T-cell (primary cell): Measurements from ENCODE around the gene RBM34. TPM values are rescaled to one million over a fixed set of nuclear protein-coding genes. Genes with fewer than 3 reads are reported as not detected.

ENCODE experiments used
- ATAC-seq, 4 experiments: fragments of 200-7000 bp in 3 of 4; fragments of 150-1000 bp in 1 of 4; cut with Tn5 transposase; replicated peaks in 1 of 4; 1 replicate in 3 of 4; 2 replicates in 1 of 4; pipeline ENCODE4 v1.10.0; 2021; ENCODE audit warnings: moderate library complexity in 3 of 4, mild to moderate bottlenecking in 2 of 4, moderate number of reproducible peaks in 1 of 4
- CTCF ChIA-PET, 2 donors: fragments of 300-600 bp; sonication (Branson Sonifier 250); formaldehyde crosslinking; loops; one replicate each; lab custom pipeline; 2022; ENCODE audit warnings: antibody characterized with exemption in 2 of 2; lab: Charles Lee
- POLR2A ChIA-PET, 2 donors: fragments of 300-600 bp; sonication (Branson Sonifier 250); formaldehyde crosslinking; loops; one replicate each; lab custom pipeline; 2022; ENCODE audit warnings: antibody characterized with exemption in 2 of 2; lab: Charles Lee
- DNase-seq, 35 experiments: peaks; one replicate each; pipeline versions ENCODE4 v3.0.0 to v3.0.0-alpha.2; 2013 to 2023
- H3K27ac ChIP-seq: one replicate; pipeline ENCODE4 v1.5.1; 2013; ENCODE audit warnings: low read length
- H3K27me3 ChIP-seq, 2 experiments: replicated peaks in 1 of 2; 1 replicate in 1 of 2; 2 replicates in 1 of 2; pipeline versions ENCODE4 v1.6.1 to v1.7.0; 2013; ENCODE audit warnings: low read length in 1 of 2, mixed read lengths in 1 of 2; ENCODE audit not compliant: control insufficient read depth in 2 of 2, insufficient read depth in 2 of 2; ENCODE audit errors: extremely low read depth in 1 of 2
- H3K36me3 ChIP-seq, 2 donors: 1 replicate in 1 of 2; 2 replicates in 1 of 2; pipeline versions ENCODE4 v1.6.1 to v1.7.0; 2013; ENCODE audit warnings: low read length in 1 of 2; ENCODE audit not compliant: control insufficient read depth in 2 of 2, insufficient read depth in 1 of 2; ENCODE audit errors: extremely low read depth in 1 of 2
- H3K4me1 ChIP-seq, 2 experiments: 1 replicate in 1 of 2; 2 replicates in 1 of 2; pipeline versions ENCODE4 v1.6.1 to v1.7.0; 2013; ENCODE audit warnings: low read length in 2 of 2, mixed read lengths in 1 of 2; ENCODE audit not compliant: insufficient read depth in 2 of 2, control insufficient read depth in 1 of 2; ENCODE audit errors: extremely low read depth in 1 of 2
- H3K4me3 ChIP-seq, 2 donors: 1 replicate in 1 of 2; 2 replicates in 1 of 2; pipeline versions ENCODE4 v1.5.1 to v1.7.0; 2013; ENCODE audit warnings: mild to moderate bottlenecking in 2 of 2, low read length in 1 of 2, moderate library complexity in 1 of 2; ENCODE audit not compliant: control insufficient read depth in 1 of 2; ENCODE audit errors: extremely low read depth in 1 of 2
- H3K9me3 ChIP-seq: 2 replicates; pipeline ENCODE4 v1.7.0; 2013
- H3K27ac Mint-ChIP-seq, 2 donors: one replicate each; pipeline ENCODE4 v1.8.0; 2020 to 2021; ENCODE audit warnings: mild to moderate bottlenecking in 2 of 2, mixed read lengths in 2 of 2
- H3K27me3 Mint-ChIP-seq, 2 donors: one replicate each; pipeline ENCODE4 v1.8.0; 2021 to 2022; ENCODE audit warnings: mixed read lengths in 2 of 2
- H3K36me3 Mint-ChIP-seq: one replicate; pipeline ENCODE4 v1.8.0; 2021; ENCODE audit warnings: mixed read lengths
- H3K4me1 Mint-ChIP-seq, 3 donors: one replicate each; pipeline ENCODE4 v1.8.0; 2020 to 2022; ENCODE audit warnings: mixed read lengths in 3 of 3, mild to moderate bottlenecking in 1 of 3
- H3K4me3 Mint-ChIP-seq, 3 donors: one replicate each; pipeline ENCODE4 v1.8.0; 2020 to 2022; ENCODE audit warnings: mild to moderate bottlenecking in 3 of 3, mixed read lengths in 3 of 3, moderate library complexity in 3 of 3
- H3K9me3 Mint-ChIP-seq, 3 donors: one replicate each; pipeline ENCODE4 v1.8.0; 2020 to 2022; ENCODE audit warnings: mixed read lengths in 3 of 3
- WGBS: methylation state at CpG from one replicate; pipeline ENCODE4 v1.1.5; 2013; ENCODE audit warnings: missing lambda C conversion rate; ENCODE audit not compliant: insufficient coverage; 5-methylcytosine and 5-hydroxymethylcytosine counted together
- total RNA-seq, 35 experiments: library from RNA in 6 of 35; stranded (reverse) in 6 of 35; fragments of 120-200 nt in 1 of 35; gene quantifications; one replicate each; pipeline versions ENCODE4 v1.2.1 to v1.2.4 and lab custom pipeline; 2013 to 2026

The RBM34 gene
- total RNA-seq, 5 donors from 2014 or later (not counting 1 experiment from before 2014, with no cell fraction given): 115 to 169 (median 129) TPM

- peak overlapping the region; percentile 28 to 71 for H3K27ac Mint-ChIP-seq
- no peaks in the 10 kb centered on the region for H3K4me1 ChIP-seq
- CTCF ChIA-PET: interaction anchor here in 1 of 2 donors (0.6 kb wide), 1 partner anchor 9 kb away, joined by 3 read pairs; no protein-coding TSS in a partner anchor
- POLR2A ChIA-PET: interaction anchor here (0.5 to 1.1 kb wide), 2 partner anchors 12 to 83 kb away, joined by 4 read pairs; no protein-coding TSS in a partner anchor
- H3K9me3 ChIP-seq: no peaks in the 10 kb centered on the region
- no peak for ATAC-seq
- H3K27me3 ChIP-seq: no peaks in the 10 kb centered on the region
- no peak overlapping the region for H3K4me3 ChIP-seq
- DNase-seq: no peak
- no CpG with 5 or more reads among the region's 2 CpGs for WGBS
- peaks cover 7 to 13% (median 10%) of the 10 kb centered on the region in 3 donors for H3K4me1 Mint-ChIP-seq
- peaks cover 14 to 72% of the 10 kb centered on the region in 2 donors for H3K36me3 ChIP-seq
- no peak overlapping the region for H3K27ac ChIP-seq
- peaks cover 63% of the 10 kb centered on the region for H3K36me3 Mint-ChIP-seq
- H3K9me3 Mint-ChIP-seq: no peaks in the 10 kb centered on the region
- no peaks in the 10 kb centered on the region for H3K27me3 Mint-ChIP-seq
- no peak overlapping the region for H3K4me3 Mint-ChIP-seq
These were observed 22.2 kb downstream of the RBM34 start for GRCh38 chr1:235138821-235139220.

GRCh38 chr1:235136111-235136510, 24.9 kb downstream of the RBM34 start:
- 92% methylated on average over 2 of the region's 4 CpGs for WGBS

GRCh38 chr1:235134171-235134570, 26.9 kb downstream of the RBM34 start:
- no peaks in the 10 kb centered on the region for H3K27me3 Mint-ChIP-seq
- whole genome bisulfite sequencing: 90% methylated on average over 3 of the region's 12 CpGs
- H3K36me3 ChIP-seq: peaks cover 7 to 47% of the 10 kb centered on the region in 2 donors

More at GRCh38 chr1:235136111-235136510, 24.9 kb downstream of the RBM34 start:
- Histone ChIP-seq H3K27ac (no peak overlapping the region), H3K9me3 (no peaks in the 10 kb centered on the region), H3K27me3 (no peaks in the 10 kb centered on the region), H3K4me3 (no peak overlapping the region), H3K4me1 (no peaks in the 10 kb centered on the region), H3K36me3 (peaks cover 7 to 57% of the 10 kb centered on the region in 2 donors)
- no peaks in the 10 kb centered on the region for H3K27me3 Mint-ChIP-seq
- peaks cover 5 to 10% (median 7%) of the 10 kb centered on the region in 3 donors for H3K4me1 Mint-ChIP-seq
- DNase-seq (no peak), ATAC-seq (no peak)
- H3K27ac Mint-ChIP-seq: peak overlapping the region; percentile 3 to 67
- H3K36me3 Mint-ChIP-seq: peaks cover 50% of the 10 kb centered on the region
- H3K4me3 Mint-ChIP-seq: no peak overlapping the region
- ChIA-PET POLR2A (interaction anchor here in 1 of 2 donors (0.6 to 0.9 kb wide), 2 partner anchors 163 to 534 kb away, joined by 3 read pairs; no protein-coding TSS in a partner anchor), CTCF (no interaction called here)
- H3K9me3 Mint-ChIP-seq: no peaks in the 10 kb centered on the region

GRCh38 chr1:235133086-235133485, 28.0 kb downstream of the RBM34 start:
- H3K4me1 ChIP-seq: peaks cover 0 to 10% of the 10 kb centered on the region in 2 experiments
- DNase-seq: no peak
- WGBS: 100% methylated on average over 2 of the region's 3 CpGs
- no peak for ATAC-seq
- no peaks in the 10 kb centered on the region for H3K27me3 ChIP-seq
- Mint-ChIP-seq H3K36me3 (peaks cover 33% of the 10 kb centered on the region), H3K9me3 (no peaks in the 10 kb centered on the region), H3K27ac (peak overlapping the region in 1 of 2 donors; percentile 24), H3K27me3 (no peaks in the 10 kb centered on the region), H3K4me1 (peaks cover 3 to 11% (median 6%) of the 10 kb centered on the region in 3 donors), H3K4me3 (no peak overlapping the region)
- no peaks in the 10 kb centered on the region for H3K9me3 ChIP-seq
- POLR2A ChIA-PET: interaction anchor here (0.6 to 1.3 kb wide), 6 partner anchors 11 to 174 kb away, joined by 3 to 10 read pairs (median 4); partner anchors contain the start of gene RBM34 (in 1 of the 2)
- H3K27ac ChIP-seq: no peak overlapping the region
- no peak overlapping the region for H3K4me3 ChIP-seq
- peaks cover 7 to 39% of the 10 kb centered on the region in 2 donors for H3K36me3 ChIP-seq
- CTCF ChIA-PET: no interaction called here

More at GRCh38 chr1:235134171-235134570, 26.9 kb downstream of the RBM34 start:
- no peaks in the 10 kb centered on the region for H3K27me3 ChIP-seq
- H3K9me3 ChIP-seq: no peaks in the 10 kb centered on the region
- H3K4me3 Mint-ChIP-seq: no peak overlapping the region
- H3K27ac Mint-ChIP-seq: no peak overlapping the region
- DNase-seq (no peak), ATAC-seq (no peak)
- H3K9me3 Mint-ChIP-seq: no peaks in the 10 kb centered on the region
- ChIA-PET CTCF (no interaction called here), POLR2A (no interaction called here)
- H3K36me3 Mint-ChIP-seq: peaks cover 44% of the 10 kb centered on the region
- H3K4me1 Mint-ChIP-seq: peaks cover 4 to 9% (median 5%) of the 10 kb centered on the region in 3 donors
- no peak overlapping the region for H3K4me3 ChIP-seq
- H3K4me1 ChIP-seq: peaks cover 0 to 3% of the 10 kb centered on the region in 2 experiments
- H3K27ac ChIP-seq: no peak overlapping the region

- ChIA-PET POLR2A (interaction anchor here in 1 of 2 donors (0.5 kb wide), 1 partner anchor 98 kb away, joined by 4 read pairs; no protein-coding TSS in a partner anchor), CTCF (no interaction called here)
- Histone ChIP-seq H3K27ac (no peak overlapping the region), H3K36me3 (peaks cover 0 to 27% of the 10 kb centered on the region in 2 donors), H3K4me1 (peaks cover 4 to 17% of the 10 kb centered on the region in 2 experiments), H3K4me3 (no peak overlapping the region), H3K27me3 (no peaks in the 10 kb centered on the region), H3K9me3 (no peaks in the 10 kb centered on the region)
- peaks cover 24% of the 10 kb centered on the region for H3K36me3 Mint-ChIP-seq
- peaks cover 6 to 21% (median 14%) of the 10 kb centered on the region in 3 donors for H3K4me1 Mint-ChIP-seq
- no peaks in the 10 kb centered on the region for H3K27me3 Mint-ChIP-seq
- ATAC-seq: no peak
- no peak for DNase-seq
- 63% methylated on average over 1 of the region's 6 CpGs for WGBS
- H3K9me3 Mint-ChIP-seq: no peaks in the 10 kb centered on the region
- H3K27ac Mint-ChIP-seq: no peak overlapping the region
- H3K4me3 Mint-ChIP-seq: no peak overlapping the region
These were observed 29.1 kb downstream of the RBM34 start for GRCh38 chr1:235131961-235132360.

- no peak overlapping the region for H3K4me3 ChIP-seq
- no peak overlapping the region for H3K27ac ChIP-seq
- peaks cover 6 to 27% of the 10 kb centered on the region in 2 experiments for H3K4me1 ChIP-seq
- H3K27me3 Mint-ChIP-seq: no peaks in the 10 kb centered on the region
- DNase-seq: no peak
- ChIA-PET POLR2A (no interaction called here), CTCF (no interaction called here)
- H3K27ac Mint-ChIP-seq: peak overlapping the region in 1 of 2 donors; percentile 61
- no peak overlapping the region for H3K4me3 Mint-ChIP-seq
- H3K9me3 Mint-ChIP-seq: no peaks in the 10 kb centered on the region
- H3K36me3 ChIP-seq: peaks cover 0 to 20% of the 10 kb centered on the region in 2 donors
- ATAC-seq: no peak
- peaks cover 18 to 33% (median 26%) of the 10 kb centered on the region in 3 donors for H3K4me1 Mint-ChIP-seq
- peaks cover 17% of the 10 kb centered on the region for H3K36me3 Mint-ChIP-seq
- no peaks in the 10 kb centered on the region for H3K9me3 ChIP-seq
- H3K27me3 ChIP-seq: no peaks in the 10 kb centered on the region
- WGBS: 95% methylated on average over 5 of the region's 7 CpGs
These were observed 30.2 kb downstream of the RBM34 start for GRCh38 chr1:235130766-235131270.
